Measurements from ENCODE around the gene BUD13.

Gene BUD13

GRCh38 chr11:116701297-116701801 is 71.4 kb downstream of the BUD13 start:
- no peaks in the 10 kb centered on the region for H3K79me2 ChIP-seq (ENCODE audit: low read length)
- H4K20me1 ChIP-seq (ENCODE audit: insufficient read depth, low read length) = no peaks in the 10 kb centered on the region
- H3K9me3 ChIP-seq (replicated peaks; ENCODE audit: insufficient read depth, low read length) = no peaks in the 10 kb centered on the region
- H3F3A ChIP-seq (ENCODE audit: insufficient read depth, low read length) = no peaks in the 10 kb centered on the region
- H3K4me1 ChIP-seq (ENCODE audit: low read length) = no peaks in the 10 kb centered on the region
- H3K36me3 ChIP-seq (replicated peaks; ENCODE audit: insufficient read depth, low read length) = no peaks in the 10 kb centered on the region
- DNase-seq = no peak
- no peaks in the 10 kb centered on the region for H3K9me2 ChIP-seq (replicated peaks; ENCODE audit: insufficient read depth, low read length)
- H3K27ac ChIP-seq (ENCODE audit: low read length) = no peak overlapping the region
- H3K9ac ChIP-seq (ENCODE audit: low read length) = no peak overlapping the region
- TF ChIP-seq EZH2 (optimal IDR thresholded peaks at IDR 0.05; ENCODE audit: low read depth, low read length) (no peak), EZH2phosphoT487 (IDR thresholded peaks at IDR 0.05; ENCODE audit: low read length) (no peak)
- TF ChIP-seq, protein P1, sequence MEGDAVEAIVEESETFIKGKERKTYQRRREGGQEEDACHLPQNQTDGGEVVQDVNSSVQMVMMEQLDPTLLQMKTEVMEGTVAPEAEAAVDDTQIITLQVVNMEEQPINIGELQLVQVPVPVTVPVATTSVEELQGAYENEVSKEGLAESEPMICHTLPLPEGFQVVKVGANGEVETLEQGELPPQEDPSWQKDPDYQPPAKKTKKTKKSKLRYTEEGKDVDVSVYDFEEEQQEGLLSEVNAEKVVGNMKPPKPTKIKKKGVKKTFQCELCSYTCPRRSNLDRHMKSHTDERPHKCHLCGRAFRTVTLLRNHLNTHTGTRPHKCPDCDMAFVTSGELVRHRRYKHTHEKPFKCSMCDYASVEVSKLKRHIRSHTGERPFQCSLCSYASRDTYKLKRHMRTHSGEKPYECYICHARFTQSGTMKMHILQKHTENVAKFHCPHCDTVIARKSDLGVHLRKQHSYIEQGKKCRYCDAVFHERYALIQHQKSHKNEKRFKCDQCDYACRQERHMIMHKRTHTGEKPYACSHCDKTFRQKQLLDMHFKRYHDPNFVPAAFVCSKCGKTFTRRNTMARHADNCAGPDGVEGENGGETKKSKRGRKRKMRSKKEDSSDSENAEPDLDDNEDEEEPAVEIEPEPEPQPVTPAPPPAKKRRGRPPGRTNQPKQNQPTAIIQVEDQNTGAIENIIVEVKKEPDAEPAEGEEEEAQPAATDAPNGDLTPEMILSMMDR (IDR thresholded peaks at IDR 0.05; ENCODE audit: low read length) = no peak
- H3K4me3 ChIP-seq (ENCODE audit: low read length) = no peak overlapping the region
- H3K4me2 ChIP-seq (ENCODE audit: low read depth, low read length) = no peak overlapping the region
- no peak overlapping the region for H2AFZ ChIP-seq (ENCODE audit: low read length)
- no peaks in the 10 kb centered on the region for H3K27me3 ChIP-seq (replicated peaks; ENCODE audit: insufficient read depth, low read length)

DNA sequence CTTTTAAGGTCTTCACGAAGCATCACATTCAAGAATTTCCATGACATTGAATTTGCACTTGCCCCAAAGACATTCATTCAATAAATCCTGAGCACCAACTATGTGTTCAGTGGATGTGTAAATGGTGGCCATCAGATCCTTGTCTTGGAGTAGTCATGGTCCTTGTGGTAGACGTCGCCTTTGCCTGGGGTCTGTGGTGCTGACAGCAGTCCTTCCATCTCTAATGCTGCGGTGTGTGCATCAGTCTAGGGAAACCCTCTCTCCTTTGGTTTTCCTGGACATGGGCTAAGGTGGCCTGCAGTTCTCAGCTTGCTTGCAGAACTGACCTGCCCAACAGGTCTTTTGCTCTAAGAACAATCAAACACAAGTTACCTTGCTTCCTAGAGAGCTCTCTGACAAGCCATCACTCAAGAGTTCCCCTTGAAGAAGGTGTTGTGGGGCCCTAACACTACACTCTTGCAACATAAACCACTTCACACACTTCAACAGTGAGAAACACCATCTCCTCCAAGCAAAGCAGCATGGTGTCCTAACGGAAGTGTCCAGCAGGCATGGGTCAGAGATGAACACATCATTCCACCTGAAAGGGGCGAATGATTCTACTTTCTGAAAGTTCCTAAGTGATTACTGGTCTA is 72.1 kb downstream of the BUD13 start:
- H3K27ac ChIP-seq (ENCODE audit: low read length) = no peak overlapping the region
- H3K4me3 ChIP-seq (ENCODE audit: low read length) = no peak overlapping the region
- no peaks in the 10 kb centered on the region for H3K27me3 ChIP-seq (replicated peaks; ENCODE audit: insufficient read depth, low read length)
- no peaks in the 10 kb centered on the region for H4K20me1 ChIP-seq (ENCODE audit: insufficient read depth, low read length)
- no peaks in the 10 kb centered on the region for H3K79me2 ChIP-seq (ENCODE audit: low read length)
- TF ChIP-seq EZH2 (optimal IDR thresholded peaks at IDR 0.05; ENCODE audit: low read depth, low read length) (no peak), EZH2phosphoT487 (IDR thresholded peaks at IDR 0.05; ENCODE audit: low read length) (no peak)
- TF ChIP-seq, protein P1 (IDR thresholded peaks at IDR 0.05; ENCODE audit: low read length) = no peak
- no peaks in the 10 kb centered on the region for H3K9me2 ChIP-seq (replicated peaks; ENCODE audit: insufficient read depth, low read length)
- no peaks in the 10 kb centered on the region for H3F3A ChIP-seq (ENCODE audit: insufficient read depth, low read length)
- no peaks in the 10 kb centered on the region for H3K36me3 ChIP-seq (replicated peaks; ENCODE audit: insufficient read depth, low read length)
- no peak for DNase-seq
- no peak overlapping the region for H3K4me2 ChIP-seq (ENCODE audit: low read depth, low read length)
- no peaks in the 10 kb centered on the region for H3K4me1 ChIP-seq (ENCODE audit: low read length)
- H2AFZ ChIP-seq (ENCODE audit: low read length) = no peak overlapping the region
- no peaks in the 10 kb centered on the region for H3K9me3 ChIP-seq (replicated peaks; ENCODE audit: insufficient read depth, low read length)
- H3K9ac ChIP-seq (ENCODE audit: low read length) = no peak overlapping the region
